ENCODE results near the gene PTPRN2. TPM values are rescaled to one million over a fixed set of nuclear protein-coding genes. Genes with fewer than 3 reads are reported as not detected.

The PTPRN2 gene
- total and polyA plus RNA-seq, 7 donors = 3.2 to 7.1 (median 5.5) TPM

GRCh38 chr7:158186864-158187693 is 400.5 kb downstream of the PTPRN2 start:
- no peaks in the 10 kb centered on the region for H3K27me3 ChIP-seq
- H3K9me3 ChIP-seq = peaks cover 0 to 5% (median 1%) of the 10 kb centered on the region in 4 donors
- no peak for TF ChIP-seq CTCF (IDR thresholded peaks at IDR 0.05)
- no peak for TF ChIP-seq EP300 (IDR thresholded peaks at IDR 0.05)
- TF ChIP-seq POLR2AphosphoS5 (IDR thresholded peaks at IDR 0.05) = no peak
- no peak for DNase-seq
- WGBS, 2 donors = 76 to 83% methylated on average over 13 of the region's 13 CpGs
- no peak overlapping the region for H3K4me3 ChIP-seq
- no peaks in the 10 kb centered on the region for H3K4me1 ChIP-seq
- H3K36me3 ChIP-seq = no peaks in the 10 kb centered on the region
- intact Hi-C loops (cut with DNase I) = no loop called here
- H3K27ac ChIP-seq = no peak overlapping the region

- H3K4me1 ChIP-seq = no peaks in the 10 kb centered on the region
- WGBS, 2 donors = 94 to 96% methylated on average over 12 of the region's 12 CpGs
These were observed 401.2 kb downstream of the PTPRN2 start for GRCh38 chr7:158186406-158186805.

GRCh38 chr7:158185653-158186052 is 402.0 kb downstream of the PTPRN2 start:
- no peak overlapping the region for H3K27ac ChIP-seq
- intact Hi-C loops (cut with DNase I) = no loop called here
- DNase-seq = no peak
- H3K4me1 ChIP-seq = no peaks in the 10 kb centered on the region
- H3K36me3 ChIP-seq = no peaks in the 10 kb centered on the region
- 94% methylated on average over 8 of the region's 8 CpGs for WGBS, 2 donors
- no peak for TF ChIP-seq POLR2AphosphoS5 (IDR thresholded peaks at IDR 0.05)
- TF ChIP-seq CTCF (IDR thresholded peaks at IDR 0.05) = no peak
- no peak for TF ChIP-seq POLR2A (IDR thresholded peaks at IDR 0.05)
- no peak for TF ChIP-seq EP300 (IDR thresholded peaks at IDR 0.05)
- H3K4me3 ChIP-seq = no peak overlapping the region
- H3K27me3 ChIP-seq = no peaks in the 10 kb centered on the region
- H3K9me3 ChIP-seq = peaks cover 0 to 5% (median 1%) of the 10 kb centered on the region in 4 donors

More at GRCh38 chr7:158186406-158186805, 401.2 kb downstream of the PTPRN2 start:
- no peaks in the 10 kb centered on the region for H3K36me3 ChIP-seq
- intact Hi-C loops (cut with DNase I) = no loop called here
- no peak for TF ChIP-seq CTCF (IDR thresholded peaks at IDR 0.05)
- TF ChIP-seq POLR2A (IDR thresholded peaks at IDR 0.05) = no peak
- TF ChIP-seq POLR2AphosphoS5 (IDR thresholded peaks at IDR 0.05) = no peak
- no peak for TF ChIP-seq EP300 (IDR thresholded peaks at IDR 0.05)
- H3K27ac ChIP-seq = no peak overlapping the region
- H3K4me3 ChIP-seq = no peak overlapping the region
- peaks cover 0 to 5% (median 1%) of the 10 kb centered on the region in 4 donors for H3K9me3 ChIP-seq
- H3K27me3 ChIP-seq = no peaks in the 10 kb centered on the region
- DNase-seq = no peak

GRCh38 chr7:158183431-158183830 is 404.2 kb downstream of the PTPRN2 start:
- TF ChIP-seq POLR2A (IDR thresholded peaks at IDR 0.05) (no peak), POLR2AphosphoS5 (IDR thresholded peaks at IDR 0.05) (no peak), EP300 (IDR thresholded peaks at IDR 0.05) (no peak), CTCF (IDR thresholded peaks at IDR 0.05) (no peak)
- no peak overlapping the region for H3K4me3 ChIP-seq
- no peaks in the 10 kb centered on the region for H3K4me1 ChIP-seq
- no peaks in the 10 kb centered on the region for H3K36me3 ChIP-seq
- H3K27ac ChIP-seq = no peak overlapping the region
- WGBS, 2 donors = 64 to 71% methylated on average over 3 of the region's 3 CpGs
- no peaks in the 10 kb centered on the region for H3K27me3 ChIP-seq
- DNase-seq = no peak
- H3K9me3 ChIP-seq = peaks cover 0 to 5% (median 1%) of the 10 kb centered on the region in 4 donors
- intact Hi-C loops (cut with DNase I) = no loop called here

All from sigmoid colon (tissue), 7 donors.